CD4-positive, alpha-beta T cell treated with Interleukin-12 subunit alpha and Interleukin-12 subunit beta, for 1 hour (primary cell): ENCODE results near the gene TBC1D10B.
"Not testable (repeated sequence)": the region's sequence is repeated elsewhere in the genome, so short reads cannot be mapped to it uniquely, and the experiment has no call there.

Experiments
- DNase-seq: peaks from one replicate; pipeline ENCODE4 v3.0.0-alpha.2; 2020

TBC1D10B gene

GRCh38 chr16:30397056-30397455, 26.8 kb upstream of the TBC1D10B start:
- DNase-seq, result no peak

DNA sequence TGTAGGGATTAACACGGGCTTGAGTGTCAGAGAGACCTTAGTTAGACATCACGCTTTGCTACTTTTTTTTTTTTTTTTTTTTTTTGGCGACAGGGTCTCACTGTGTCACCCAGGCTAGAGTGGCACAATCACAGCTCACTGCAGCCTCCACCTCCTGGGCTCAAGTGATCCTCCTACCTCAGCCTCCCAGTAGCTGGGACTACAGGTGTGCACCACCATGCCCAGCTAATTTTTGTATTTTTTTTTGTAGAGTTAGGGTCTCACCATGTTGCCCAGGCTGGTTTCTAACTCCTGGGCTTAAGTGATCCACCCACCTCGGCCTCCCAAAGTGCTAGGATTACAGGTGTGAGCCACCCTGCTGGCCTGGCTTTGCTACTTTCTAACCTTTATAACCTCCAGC, 26.3 kb upstream of the TBC1D10B start:
- not testable (repeated sequence) for DNase-seq

GRCh38 chr16:30395992-30396585, 25.8 kb upstream of the TBC1D10B start:
- no peak for DNase-seq

DNA sequence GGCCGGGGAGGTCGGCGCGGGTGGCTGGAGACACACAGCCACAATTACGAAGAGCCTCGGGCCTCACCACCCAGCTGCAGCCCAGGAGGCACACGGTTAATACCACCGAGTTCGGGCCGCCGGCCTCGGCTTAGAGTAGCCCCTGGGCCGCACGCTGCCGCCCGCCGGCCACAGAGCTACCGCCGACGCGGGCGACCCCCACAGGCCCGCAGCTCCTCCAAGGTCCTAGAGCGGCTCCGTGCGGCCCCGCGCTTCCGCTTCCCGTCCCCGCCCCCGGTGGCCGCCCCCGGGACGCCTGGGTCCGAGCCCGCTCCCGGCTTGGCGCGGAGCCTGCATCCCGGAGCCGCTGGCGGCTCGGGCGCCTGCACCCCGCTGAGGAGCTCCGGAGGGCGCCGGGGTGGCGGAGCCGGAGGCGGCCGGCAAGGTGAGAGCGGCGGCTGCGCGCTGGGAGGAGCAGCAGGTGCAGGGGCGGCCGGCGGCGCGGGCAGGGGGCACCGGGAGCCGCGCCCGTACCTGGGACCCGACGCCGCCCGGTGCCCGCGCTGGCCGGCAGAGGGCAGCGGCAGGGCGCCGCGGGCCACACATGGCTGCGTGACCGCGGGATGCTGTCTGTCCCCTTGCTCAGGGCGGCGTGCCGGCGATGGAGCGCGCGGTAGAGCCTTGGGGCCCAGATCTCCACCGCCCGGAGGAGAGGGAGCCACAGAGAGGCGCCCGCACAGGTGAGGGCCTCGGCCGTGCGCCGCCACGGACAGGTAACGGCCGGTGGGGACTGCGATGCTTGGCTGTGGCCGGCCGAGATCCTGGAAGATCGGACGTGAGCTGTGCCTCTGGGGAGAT, 25.1 kb upstream of the TBC1D10B start, which contains the start of gene ZNF48:
Gene ZNF48 (plus strand): TSS at position 266 of the 837 bp plus-strand sequence. CDS start 375 bp downstream, at position 641.
- DNase-seq, result peak; percentile 67

DNA sequence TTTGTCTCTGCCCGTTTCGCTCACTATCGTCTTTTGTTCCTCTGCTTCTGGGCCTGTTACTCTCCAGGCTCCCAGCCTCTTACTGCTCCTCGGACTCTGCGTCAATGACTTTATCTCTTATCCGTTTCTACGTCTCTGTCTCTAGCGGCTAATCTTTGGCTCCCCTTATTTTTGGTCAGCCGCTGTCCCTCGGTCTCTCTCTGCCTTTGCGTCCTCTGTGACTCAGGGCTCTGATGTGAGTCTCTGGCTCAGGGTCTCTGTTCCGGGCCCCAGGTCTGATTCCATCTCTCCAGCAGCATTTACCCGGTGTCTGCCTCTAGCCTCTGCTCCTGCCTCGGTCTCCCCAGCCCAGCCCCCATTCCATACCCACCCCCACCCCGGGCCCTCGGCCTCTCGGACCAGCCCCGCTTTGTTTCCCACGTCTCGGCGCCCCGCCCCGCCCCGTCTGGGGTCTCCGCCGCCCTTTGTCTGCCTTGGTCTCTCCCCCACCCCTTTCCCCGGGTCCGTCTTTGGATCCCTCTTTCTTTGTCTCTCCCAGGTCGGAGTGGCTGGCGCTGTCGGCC, 24.4 kb upstream of the TBC1D10B start:
- DNase-seq, result no peak

- DNase-seq, result no peak
These were observed 13.2 kb upstream of the TBC1D10B start for GRCh38 chr16:30383521-30383920.

DNA sequence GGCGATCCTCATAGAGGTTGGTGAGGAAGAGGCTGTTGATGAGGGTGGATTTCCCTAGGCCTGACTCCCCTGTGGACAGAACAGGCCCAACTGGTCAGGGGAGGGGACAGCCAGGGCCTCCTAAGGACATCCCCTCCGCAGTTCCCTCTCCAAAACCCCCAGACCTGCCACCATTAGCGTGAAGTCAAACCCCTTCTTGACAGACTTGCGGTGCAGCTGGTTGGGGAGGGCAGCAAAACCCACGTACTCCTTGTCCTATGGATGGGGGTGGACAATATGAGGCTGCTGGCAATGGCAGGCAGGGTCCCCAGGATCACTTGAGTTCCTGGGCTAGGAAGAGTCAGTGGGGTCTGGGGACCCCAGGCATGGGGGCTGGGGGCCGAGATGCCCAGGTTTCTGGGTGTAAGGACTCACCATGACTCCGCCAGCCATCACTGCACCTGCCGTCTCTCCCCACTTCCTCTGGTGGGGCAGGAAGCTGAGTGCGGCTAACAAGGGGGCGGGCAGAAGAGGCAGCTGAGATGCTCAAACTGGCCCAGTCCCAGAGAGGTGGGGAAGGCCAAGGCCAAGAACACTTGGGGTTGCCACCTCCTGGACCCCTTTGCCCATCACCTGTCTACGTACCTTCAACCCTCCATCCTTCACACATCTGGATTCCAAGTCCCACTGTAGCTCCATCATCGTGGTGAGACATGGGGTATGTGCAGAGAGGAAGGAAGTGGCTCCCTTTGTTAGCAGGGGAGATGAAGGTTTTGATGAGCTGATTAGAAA, 12.0 kb upstream of the TBC1D10B start, which contains the start of gene SEPTIN1:
Gene SEPTIN1 (minus strand): TSS at position 451 of the 771 bp plus-strand sequence. CDS start 19 bp downstream, at position 432.
- DNase-seq, result peak; percentile 83

DNA sequence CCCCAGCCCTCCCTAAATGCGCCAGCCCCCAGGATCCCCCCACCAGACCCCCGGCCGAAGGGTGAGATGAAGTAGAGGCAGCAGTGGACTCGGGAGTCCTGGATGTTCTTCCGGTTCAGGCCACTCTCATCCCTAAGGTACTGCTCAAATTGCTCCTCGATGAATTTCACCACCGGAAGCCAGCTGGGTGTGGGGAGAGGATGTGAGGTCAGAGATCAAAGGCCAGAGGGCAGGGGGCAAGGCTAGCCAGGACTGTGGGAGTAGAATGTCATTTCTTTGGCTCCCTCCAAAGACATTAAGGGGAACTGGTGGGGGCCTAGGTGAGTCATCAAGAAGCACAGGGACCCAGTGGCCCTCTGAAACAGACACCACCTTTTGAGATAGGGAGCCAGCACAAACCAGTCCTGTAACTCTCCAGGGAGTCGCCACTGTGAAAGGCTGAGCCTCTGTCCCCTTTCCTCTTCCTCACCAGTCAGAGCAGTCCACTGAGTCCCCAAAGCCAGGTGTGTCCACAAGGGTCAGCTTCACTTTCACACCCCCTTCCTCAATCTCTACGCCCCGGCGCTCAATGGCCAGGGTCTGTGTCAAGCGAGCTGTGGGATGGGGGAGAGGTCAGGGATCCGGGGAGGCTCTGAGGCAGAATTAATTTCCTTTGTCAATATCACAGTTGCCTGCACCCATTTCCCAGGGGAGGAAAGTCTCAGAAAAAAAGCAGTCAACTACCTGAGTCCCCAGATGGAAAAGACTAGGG, 11.2 kb upstream of the TBC1D10B start:
- peak; percentile 51 for DNase-seq

DNA sequence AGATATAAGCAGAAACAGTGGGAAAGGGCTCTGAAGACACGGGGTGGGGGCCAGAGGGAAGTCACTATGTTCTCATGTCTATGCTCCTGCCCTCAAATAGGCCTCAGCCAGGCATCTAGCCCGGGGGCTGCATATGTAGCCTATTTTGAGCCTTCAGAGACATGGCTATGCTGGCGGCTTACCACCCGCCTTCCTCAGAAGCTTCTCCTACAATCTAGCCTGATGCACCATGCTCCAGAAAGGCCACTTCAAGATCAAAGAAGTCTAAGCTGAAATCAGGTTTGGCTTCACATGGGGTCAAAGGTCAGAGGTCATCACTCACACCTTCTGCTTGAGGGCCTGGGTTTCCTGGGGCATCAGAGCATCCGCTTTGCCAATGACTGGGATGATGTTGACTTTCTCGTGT, 10.5 kb upstream of the TBC1D10B start:
- peak; percentile 20 for DNase-seq

DNA sequence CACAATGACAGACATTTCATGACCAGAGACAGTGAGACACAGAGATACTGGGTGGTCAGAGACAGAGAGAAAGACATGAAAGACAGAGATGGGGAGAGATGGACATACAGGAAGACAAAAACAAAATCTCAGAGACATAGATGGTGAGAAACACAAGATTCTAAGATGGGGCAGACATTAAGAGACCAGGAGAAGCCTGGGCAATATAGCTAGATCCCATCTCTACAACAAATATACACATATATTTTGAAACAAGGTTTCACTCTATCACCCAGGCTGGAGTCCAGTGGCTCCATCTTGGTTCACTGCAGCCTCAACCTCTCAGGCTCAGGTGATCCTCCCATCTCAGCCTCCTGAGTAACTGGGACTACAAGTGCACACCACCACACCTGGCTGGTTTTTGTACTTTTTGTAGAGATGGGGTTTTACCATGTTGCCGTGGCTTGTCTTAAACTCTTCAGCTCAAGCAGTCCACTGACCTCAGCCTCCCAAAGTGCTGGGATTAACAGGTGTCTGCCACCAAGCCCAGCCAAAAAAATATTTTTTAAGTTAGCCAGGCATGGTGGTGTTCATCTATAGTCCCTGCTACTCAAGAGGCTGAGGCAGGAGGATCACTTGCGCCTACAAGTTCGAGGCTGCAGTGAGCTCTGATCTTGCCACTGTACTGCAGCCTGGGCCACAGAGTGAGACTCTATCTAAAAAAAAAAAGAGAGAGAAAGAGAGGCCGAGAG, 9.9 kb upstream of the TBC1D10B start:
- DNase-seq, result no peak

GRCh38 chr16:30379158-30379783, 9.0 kb upstream of the TBC1D10B start:
- no peak for DNase-seq

GRCh38 chr16:30378236-30379157, 8.2 kb upstream of the TBC1D10B start:
- DNase-seq, result peak; percentile 100

DNA sequence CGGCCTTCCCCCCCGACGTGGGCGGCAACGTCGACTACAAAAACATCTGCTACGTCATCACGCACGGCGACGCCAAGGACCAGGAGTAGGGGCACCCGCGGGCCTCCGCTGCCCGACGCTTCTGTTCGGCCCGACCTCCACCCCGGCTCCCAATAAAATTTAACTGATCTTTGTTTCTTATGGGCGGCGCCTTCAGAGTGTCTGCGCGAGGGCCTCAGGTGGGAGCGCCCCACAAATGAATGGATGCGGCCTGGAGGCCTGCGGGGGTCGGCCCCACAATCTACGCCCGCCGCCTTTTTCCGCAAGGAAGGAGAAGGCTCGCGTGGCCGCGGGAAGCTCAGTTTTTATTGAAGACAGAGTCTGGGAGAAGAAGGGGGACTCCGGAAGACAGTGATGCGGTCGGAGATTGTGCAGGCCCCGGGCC, 7.5 kb upstream of the TBC1D10B start:
- DNase-seq, result peak; percentile 92

GRCh38 chr16:30377050-30377811, 6.9 kb upstream of the TBC1D10B start:
- DNase-seq, result no peak

DNA sequence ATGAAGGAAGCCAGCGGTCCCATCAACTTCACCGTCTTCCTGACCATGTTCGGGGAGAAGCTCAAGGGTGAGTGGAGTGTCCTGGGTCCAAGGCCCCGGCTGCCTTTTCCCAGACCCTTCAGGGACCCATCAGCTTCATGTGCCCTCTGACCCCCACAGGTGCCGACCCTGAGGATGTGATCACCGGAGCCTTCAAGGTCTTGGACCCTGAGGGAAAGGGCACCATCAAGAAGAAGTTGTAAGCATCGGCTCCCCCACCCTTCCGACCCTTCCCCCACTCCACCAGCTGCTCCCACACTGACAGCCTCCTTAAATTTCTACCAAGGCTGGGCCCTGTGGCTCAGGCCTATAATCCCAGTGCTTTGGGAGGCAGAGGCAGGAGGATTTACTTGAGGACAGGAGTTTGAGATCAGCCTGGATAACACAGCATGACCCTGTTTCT, 6.2 kb upstream of the TBC1D10B start:
- DNase-seq, result no peak

DNA sequence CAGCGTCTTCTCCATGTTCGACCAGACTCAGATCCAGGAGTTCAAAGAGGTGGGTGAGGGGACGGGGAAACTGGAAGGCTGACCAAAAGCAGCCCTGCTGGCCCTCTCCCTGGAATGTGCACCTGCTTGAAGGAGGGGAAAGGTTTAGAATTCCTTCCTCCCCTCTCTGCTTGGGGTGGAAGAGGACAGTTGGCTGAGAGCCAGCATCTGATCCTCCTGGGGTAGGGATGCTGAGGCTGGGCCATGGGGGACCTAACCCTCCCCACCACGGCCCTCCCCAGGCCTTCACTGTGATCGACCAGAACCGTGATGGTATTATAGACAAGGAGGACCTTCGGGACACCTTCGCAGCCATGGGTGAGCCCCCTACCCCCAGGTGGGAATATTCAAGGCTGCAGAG, 5.6 kb upstream of the TBC1D10B start:
- no peak for DNase-seq

DNA sequence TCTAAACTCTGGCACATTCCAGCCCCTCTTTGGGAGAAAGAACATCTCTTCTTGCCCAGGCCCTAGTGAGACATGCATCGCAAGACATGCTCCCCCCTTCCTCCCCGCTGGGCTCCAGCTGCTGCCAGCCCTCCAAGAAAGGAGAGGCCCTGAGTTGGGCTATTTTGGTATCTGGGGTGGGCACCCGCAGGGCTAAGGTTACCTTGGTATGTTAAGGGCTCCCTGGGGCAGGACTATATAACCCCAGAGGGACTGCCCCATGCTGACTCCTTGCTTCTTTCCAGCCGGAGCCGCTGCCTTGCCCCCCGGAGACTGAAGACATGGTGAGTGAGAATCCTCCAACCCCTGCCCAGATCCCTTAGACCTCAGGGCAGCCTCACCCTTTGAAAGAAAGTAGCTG, 4.2 kb upstream of the TBC1D10B start, which contains the start of gene MYL11:
Gene MYL11 (plus strand): TSS at position 265 of the 400 bp plus-strand sequence. CDS start 56 bp downstream, at position 321.
- DNase-seq, result no peak

DNA sequence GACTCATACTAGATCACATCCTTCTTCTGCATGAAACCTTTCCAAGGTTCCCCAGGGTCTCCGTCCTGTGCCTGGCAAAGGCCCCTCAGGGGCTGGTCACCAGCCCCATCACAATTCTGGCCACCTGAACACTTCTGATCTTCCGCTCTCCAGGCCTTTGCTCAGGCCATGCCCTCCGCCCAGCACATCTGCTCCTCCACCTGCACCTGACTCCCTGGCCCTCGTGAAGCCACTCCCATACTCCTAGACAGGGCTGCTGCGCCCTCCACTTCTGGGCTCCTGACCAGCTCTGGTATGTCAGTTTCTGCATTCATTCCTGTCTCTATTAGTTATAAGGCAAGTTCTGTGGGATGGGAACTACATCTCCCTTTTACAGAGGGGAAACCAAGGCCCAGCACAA, 2.4 kb upstream of the TBC1D10B start:
- no peak for DNase-seq
